GM20000 (cell line): ENCODE data around the gene FBXL17.

Source experiments
- DNase-seq: peaks from one replicate; pipeline ENCODE4 v3.0.0; 2012; ENCODE audit warnings: low spot score
- TF ChIP-seq, protein P1 (sequence below): IDR thresholded peaks from 2 replicates; pipeline ENCODE4 v1.5.1; 2012; ENCODE audit warnings: mild to moderate bottlenecking, control low read depth; ENCODE audit errors: extremely low read depth, missing control alignments

Gene FBXL17

DNA sequence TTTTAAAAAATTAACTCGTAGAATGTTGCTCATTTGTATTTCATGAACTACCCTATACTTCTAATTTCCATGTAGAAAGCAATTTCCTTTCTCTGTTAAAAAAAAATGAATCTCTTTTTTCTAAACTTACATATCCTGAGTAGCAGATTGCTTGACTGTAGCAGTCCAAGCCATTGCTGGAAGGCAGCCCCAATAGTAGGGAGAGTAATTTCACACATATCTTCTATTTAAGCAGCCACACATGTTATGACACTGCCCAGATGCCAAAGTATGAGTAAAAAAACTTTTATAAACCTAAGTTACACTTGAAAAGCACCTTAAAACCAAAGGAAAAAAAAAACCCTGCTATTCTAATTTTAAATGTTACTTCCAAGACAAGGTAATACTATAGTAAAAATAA lies 69.6 kb downstream of the FBXL17 start:
- TF ChIP-seq, protein P1, sequence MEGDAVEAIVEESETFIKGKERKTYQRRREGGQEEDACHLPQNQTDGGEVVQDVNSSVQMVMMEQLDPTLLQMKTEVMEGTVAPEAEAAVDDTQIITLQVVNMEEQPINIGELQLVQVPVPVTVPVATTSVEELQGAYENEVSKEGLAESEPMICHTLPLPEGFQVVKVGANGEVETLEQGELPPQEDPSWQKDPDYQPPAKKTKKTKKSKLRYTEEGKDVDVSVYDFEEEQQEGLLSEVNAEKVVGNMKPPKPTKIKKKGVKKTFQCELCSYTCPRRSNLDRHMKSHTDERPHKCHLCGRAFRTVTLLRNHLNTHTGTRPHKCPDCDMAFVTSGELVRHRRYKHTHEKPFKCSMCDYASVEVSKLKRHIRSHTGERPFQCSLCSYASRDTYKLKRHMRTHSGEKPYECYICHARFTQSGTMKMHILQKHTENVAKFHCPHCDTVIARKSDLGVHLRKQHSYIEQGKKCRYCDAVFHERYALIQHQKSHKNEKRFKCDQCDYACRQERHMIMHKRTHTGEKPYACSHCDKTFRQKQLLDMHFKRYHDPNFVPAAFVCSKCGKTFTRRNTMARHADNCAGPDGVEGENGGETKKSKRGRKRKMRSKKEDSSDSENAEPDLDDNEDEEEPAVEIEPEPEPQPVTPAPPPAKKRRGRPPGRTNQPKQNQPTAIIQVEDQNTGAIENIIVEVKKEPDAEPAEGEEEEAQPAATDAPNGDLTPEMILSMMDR: no peak
- DNase-seq: no peak

DNA sequence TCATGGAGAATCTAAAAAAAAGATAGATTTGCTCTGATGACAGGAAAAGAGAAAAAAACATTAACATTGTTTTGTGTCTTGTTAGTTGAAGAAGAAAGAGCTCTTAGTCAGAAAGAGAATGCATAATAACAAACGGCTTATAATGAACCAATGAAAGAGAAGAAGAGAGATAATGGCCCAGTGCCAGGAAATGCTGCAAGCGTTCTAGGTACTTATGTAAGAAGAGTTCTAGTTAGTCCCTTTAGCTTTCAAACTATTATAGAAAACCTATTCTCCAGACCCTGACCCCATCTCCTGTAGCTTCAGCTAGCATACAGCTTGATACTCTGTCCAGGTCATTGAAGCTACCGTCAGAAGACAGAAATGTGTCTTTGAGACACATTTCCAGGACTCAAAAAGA lies 70.2 kb downstream of the FBXL17 start:
- TF ChIP-seq, protein P1: no peak

DNA sequence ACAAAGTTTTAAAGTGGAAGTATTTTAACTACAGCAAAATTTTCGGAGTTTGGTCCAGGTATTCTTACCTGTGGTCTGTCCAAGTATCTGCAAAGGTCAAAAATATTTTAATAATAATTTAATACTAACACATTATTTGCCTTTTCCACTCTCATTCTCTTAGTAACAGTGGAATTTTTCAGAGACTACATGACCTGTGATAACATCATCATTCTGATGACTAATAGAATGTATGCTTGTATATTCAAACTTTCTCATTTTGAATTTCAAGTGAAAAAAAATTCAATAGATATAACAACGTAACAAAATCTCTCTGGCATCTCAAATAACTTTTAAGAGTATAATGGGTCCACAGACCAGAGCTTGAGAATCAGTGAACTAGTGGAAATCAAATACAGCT lies 78.3 kb downstream of the FBXL17 start:
- no peak for DNase-seq
- TF ChIP-seq, protein P1: no peak

More for the DNA sequence above, 70.2 kb downstream of the FBXL17 start:
- no peak for DNase-seq

DNA sequence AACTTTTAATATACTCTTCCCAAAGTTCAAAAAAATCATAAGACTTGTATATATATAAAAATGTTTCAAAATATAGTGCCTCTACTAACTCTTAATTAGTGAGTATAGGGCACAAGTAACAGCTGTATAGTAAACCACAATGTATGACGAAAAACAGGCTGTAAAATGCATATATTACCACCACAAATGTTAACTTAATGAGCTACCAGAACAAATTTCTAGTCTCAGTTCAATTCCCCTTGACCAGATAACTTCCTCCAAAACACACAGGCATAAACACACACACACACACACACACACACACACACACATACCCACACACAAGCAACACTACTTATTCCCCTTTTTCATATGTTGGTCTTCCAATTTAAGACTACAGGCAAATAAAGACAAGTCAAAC lies 78.8 kb downstream of the FBXL17 start:
- TF ChIP-seq, protein P1: no peak
- no peak for DNase-seq

DNA sequence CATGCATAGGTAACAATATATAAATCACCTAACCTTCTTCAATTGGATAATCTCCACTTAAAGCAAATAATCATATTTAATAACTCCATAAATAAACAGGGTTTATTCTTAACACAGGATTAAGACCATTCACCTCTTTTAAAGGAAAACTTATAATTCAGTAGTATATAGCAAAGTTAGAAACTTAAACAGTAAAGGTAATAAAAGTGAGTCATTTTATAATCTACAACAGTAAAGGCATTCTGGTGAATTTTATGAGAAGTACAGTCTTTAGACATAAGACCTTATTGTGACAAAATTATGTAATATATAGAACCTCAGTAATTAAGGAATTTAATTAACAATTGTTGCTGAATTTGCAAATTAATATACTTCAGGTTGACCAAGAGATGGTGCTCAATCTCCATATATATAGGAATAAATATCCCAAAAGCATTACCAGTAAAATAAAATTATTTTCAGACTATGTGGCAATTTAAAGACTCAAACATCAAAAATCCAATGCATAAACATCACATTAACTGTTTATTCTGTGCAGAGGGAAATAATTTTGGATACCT lies 84.8 kb downstream of the FBXL17 start:
- no peak for DNase-seq
- TF ChIP-seq, protein P1: no peak

DNA sequence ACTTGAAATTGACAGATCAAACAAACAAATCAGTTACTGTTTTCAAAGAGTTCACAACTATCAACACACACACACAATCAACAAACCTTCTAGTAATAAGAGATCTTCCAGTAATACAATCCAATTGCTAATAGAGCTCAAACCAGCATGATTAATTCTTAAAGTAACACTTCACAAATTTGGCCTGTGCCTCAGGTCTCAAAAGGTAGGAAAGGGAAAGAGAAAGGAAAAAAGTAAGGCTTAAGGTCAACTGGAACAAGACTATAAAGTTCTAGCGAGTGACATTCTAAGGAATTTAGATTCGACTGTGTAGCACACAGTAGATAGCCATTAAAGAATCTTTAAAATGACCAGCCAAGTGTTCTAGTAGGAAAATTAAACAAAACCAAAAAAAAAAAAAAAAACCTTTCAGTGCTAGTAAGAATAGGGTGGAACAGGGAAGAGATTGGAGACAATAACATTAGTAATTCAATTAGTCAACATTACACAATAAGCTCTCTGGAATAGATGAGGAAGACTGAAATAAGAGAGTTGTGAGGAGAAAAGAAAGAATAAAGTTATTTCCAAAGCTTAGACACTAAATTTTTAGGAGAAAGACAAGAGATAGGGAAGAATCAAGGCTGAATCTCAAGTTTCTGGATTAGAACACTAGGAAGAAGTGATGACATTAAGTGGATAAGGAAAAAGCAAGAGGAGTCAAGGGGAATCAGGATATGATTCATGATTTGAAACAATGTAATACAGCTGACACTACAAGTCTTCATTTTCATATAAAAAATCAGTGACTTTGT lies 86.1 kb downstream of the FBXL17 start:
- TF ChIP-seq, protein P1: no peak

DNA sequence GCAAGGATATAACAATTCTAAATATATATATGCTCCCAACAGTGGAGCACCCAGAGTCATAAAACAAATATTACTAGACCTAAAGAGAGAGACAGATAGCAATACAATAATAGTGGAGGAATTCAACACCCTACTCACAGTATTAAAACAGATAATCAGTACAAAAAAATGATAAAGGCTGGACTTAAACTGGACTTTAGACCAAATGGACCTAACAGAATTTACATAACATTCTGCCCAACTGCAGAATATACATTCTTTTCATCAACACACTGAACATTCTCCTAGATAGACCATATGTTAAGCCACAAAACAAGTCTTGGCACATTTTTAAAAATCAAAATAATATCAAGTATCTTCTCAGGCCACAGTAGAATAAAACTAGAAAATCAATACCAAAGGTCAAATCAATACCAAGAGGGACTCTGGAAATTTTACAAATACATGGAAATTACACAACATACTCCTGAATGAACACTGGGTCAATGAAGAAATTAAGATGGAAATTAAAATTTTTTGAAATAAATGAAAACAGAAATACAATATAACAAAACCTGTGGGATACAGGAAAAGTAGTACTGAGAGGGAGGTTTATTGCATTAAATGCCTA lies 100.8 kb downstream of the FBXL17 start:
- TF ChIP-seq, protein P1: no peak
- no peak for DNase-seq

More for the DNA sequence above, 86.1 kb downstream of the FBXL17 start:
- DNase-seq: no peak
